Pancreas (tissue), 10 donors: ENCODE results near the gene SMAD3. TPM values are rescaled to one million over a fixed set of nuclear protein-coding genes. Genes with fewer than 3 reads are reported as not detected.

Experiments
- ATAC-seq, 4 donors: fragments of 200-7000 bp; cut with Tn5 transposase; one replicate each; pipeline versions ENCODE4 v1.8.0 to v1.9.1; 2020; ENCODE audit warnings: mild to moderate bottlenecking in 4 of 4, moderate library complexity in 4 of 4
- DNase-seq, 6 donors: peaks; one replicate each; pipeline ENCODE4 v3.0.0-alpha.2; 2020
- FAIRE-seq: peaks from 2 replicates; lab custom pipeline; 2012; peaks lifted over from hg19 to GRCh38; lab: Jason Lieb, UNC
- H3K27ac ChIP-seq, 4 donors: fragments of 200-600 bp; sonication (generic); 1 replicate in 3 of 4; 2 replicates in 1 of 4; pipeline versions ENCODE4 v1.5.0 to v1.8.0; 2020
- H3K27me3 ChIP-seq, 4 donors: fragments of 200-600 bp; one replicate each; pipeline ENCODE4 v1.8.0; 2021
- H3K36me3 ChIP-seq, 3 donors: fragments of 200-600 bp; sonication (generic) in 1 of 3; one replicate each; pipeline versions ENCODE4 v1.5.0 to v1.8.0; 2020 to 2021
- H3K4me1 ChIP-seq, 3 donors: fragments of 200-600 bp; one replicate each; pipeline ENCODE4 v1.8.0; 2021
- H3K4me3 ChIP-seq, 4 donors: fragments of 200-600 bp; sonication (generic) in 2 of 4; one replicate each; pipeline versions ENCODE4 v1.5.0 to v1.8.0; 2020 to 2021
- H3K9me3 ChIP-seq, 4 donors: fragments of 200-600 bp; one replicate each; pipeline ENCODE4 v1.8.0; 2021
- WGBS, 2 donors: extraction: QIAGEN DNeasy Blood & Tissue Kit; methylation state at CpG; one replicate each; pipeline ENCODE4 v1.1.7; 2013; 5-methylcytosine and 5-hydroxymethylcytosine counted together
- intact Hi-C, 3 donors: fragments of 100-400 bp; cut with DNase I; formaldehyde crosslinking; loops; one replicate each; pipeline versions ENCODE4 v1.11.1 to v1.14.2; 2022
- polyA plus RNA-seq, 2 donors: library from polyadenylated mRNA; stranded (reverse); fragments of 200-250 nt; gene quantifications; one replicate each; pipeline ENCODE4 v1.2.3, GENCODE V29; 2013
- total RNA-seq, 6 donors: library from RNA; stranded (reverse); fragmentation: NEBNext Ultra II Directional in 4 of 6; extraction: Animal tissue kit (Norgen Biotek cat#: 25700) in 4 of 6; gene quantifications; one replicate each; pipeline versions ENCODE4 v1.2.1 to v1.2.4, GENCODE V29; 2021 to 2023
- TF ChIP-seq, protein P1 (sequence below), 4 donors: fragments of 200-600 bp; sonication (generic) in 3 of 4; IDR thresholded peaks; one replicate each; pipeline versions ENCODE4 v1.5.0 to v1.8.0; 2021; ENCODE audit warnings: antibody characterized with exemption in 4 of 4
- donor health status: healthy with polysubstance abuse.
- donor health status: DM: no; HTN: no; CAD: no; lungs with moderate emphysema.
- donor health status: DM: no; HTN: no; CAD: no.
- donor health status: control.
- donor health status: control.
- donor health status: Bipolar disorder and iron deficiency.
- donor health status: DM: yes; HTN: yes; CAD: no.
- donor health status: DM: no; HTN: no; CAD: no.
- donor health status: DM: no; HTN: no; CAD: no.
- donor health status: DM: yes; HTN: yes; CAD: no.

Gene SMAD3
- total and polyA plus RNA-seq, 8 donors = 7.9 to 42.5 (median 21.4) TPM

DNA sequence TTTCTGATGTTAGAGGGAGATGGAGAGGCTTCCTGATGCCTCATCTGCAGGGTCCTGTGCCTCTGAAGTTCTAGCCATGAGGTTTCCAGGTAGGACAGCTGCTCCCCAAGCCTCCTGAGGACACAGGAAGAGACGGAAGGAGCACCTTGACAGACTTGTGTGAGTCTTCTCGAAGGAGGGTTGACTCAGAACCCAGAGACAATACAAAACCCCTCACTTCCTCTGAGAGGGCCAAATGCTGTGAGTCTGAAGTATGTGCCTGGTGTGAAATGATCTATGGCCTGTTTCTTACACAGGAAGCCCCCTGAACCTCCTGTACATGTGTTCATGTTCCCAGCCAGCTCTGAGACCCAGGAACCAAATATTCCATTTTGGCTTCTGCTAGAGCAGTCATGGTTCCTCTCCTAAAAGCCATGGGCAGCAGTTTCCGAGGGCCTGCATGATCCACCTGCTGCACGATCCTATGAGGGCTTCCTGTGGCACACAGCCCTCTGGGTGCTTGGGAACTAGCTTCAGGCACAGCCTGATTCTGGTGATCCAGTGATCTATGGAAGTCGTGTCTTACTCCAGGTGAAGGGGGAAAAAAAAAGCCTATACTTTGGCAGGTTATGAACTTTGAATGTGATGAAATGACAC lies 126.9 kb downstream of the SMAD3 start:
- intact Hi-C loops = no loop called here
- TF ChIP-seq, protein P1, sequence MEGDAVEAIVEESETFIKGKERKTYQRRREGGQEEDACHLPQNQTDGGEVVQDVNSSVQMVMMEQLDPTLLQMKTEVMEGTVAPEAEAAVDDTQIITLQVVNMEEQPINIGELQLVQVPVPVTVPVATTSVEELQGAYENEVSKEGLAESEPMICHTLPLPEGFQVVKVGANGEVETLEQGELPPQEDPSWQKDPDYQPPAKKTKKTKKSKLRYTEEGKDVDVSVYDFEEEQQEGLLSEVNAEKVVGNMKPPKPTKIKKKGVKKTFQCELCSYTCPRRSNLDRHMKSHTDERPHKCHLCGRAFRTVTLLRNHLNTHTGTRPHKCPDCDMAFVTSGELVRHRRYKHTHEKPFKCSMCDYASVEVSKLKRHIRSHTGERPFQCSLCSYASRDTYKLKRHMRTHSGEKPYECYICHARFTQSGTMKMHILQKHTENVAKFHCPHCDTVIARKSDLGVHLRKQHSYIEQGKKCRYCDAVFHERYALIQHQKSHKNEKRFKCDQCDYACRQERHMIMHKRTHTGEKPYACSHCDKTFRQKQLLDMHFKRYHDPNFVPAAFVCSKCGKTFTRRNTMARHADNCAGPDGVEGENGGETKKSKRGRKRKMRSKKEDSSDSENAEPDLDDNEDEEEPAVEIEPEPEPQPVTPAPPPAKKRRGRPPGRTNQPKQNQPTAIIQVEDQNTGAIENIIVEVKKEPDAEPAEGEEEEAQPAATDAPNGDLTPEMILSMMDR (IDR thresholded peaks at IDR 0.05) = no peak
- Histone ChIP-seq H3K4me1 (no peaks in the 10 kb centered on the region), H3K4me3 (no peak overlapping the region), H3K9me3 (no peaks in the 10 kb centered on the region), H3K27ac (no peak overlapping the region), H3K36me3 (peaks cover 0 to 37% (median 8%) of the 10 kb centered on the region in 3 donors), H3K27me3 (no peaks in the 10 kb centered on the region)
- ATAC-seq (no peak), DNase-seq (no peak), FAIRE-seq (no peak)
- WGBS, 2 donors = 91 to 92% methylated on average over 5 of the region's 5 CpGs

DNA sequence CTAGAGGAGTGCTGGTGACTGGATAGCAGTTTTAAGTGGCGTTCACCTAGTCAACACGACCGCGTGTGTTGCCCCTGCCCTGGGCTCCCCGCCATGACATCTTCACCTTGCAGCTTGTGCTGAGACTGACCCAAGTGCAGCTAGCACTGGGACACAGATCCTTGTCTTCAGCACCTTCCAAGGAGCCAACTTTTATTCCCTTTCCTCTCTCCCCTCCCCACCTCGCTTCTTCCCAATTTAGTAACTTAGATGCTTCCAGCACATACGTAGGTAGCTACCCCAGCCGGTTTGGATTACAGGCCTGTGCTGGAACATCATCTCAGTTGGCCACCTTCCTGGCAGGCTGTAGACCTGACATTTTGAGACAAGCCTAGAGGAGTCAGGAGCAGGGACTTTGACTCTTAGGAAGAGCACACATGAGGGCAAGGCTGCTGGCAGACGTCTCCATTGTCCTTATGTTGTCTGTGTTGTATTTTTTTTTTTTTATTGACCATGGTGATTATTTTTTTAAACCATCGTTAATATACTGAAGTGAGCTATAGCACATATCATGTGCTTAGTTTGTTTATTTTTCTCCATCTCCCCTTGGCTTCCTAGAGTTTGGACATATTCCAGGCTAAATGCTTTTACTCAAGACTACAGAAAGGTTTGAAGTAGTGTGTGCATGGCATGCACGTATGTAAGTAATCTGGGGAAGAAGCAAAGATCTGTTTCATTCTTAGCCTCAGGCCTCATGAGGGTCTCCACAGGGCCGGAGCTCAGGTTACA lies 128.0 kb downstream of the SMAD3 start:
- ATAC-seq (no peak), FAIRE-seq (no peak), DNase-seq (no peak)
- WGBS, 2 donors = 75% methylated on average over 12 of the region's 12 CpGs
- no peaks in the 10 kb centered on the region for H3K27me3 ChIP-seq
- H3K27ac ChIP-seq = no peak overlapping the region
- intact Hi-C loops = no loop called here
- no peak overlapping the region for H3K4me3 ChIP-seq
- TF ChIP-seq, protein P1 (IDR thresholded peaks at IDR 0.05) = no peak
- peaks cover 0 to 26% (median 3%) of the 10 kb centered on the region in 3 donors for H3K36me3 ChIP-seq
- H3K9me3 ChIP-seq = no peaks in the 10 kb centered on the region
- no peaks in the 10 kb centered on the region for H3K4me1 ChIP-seq

DNA sequence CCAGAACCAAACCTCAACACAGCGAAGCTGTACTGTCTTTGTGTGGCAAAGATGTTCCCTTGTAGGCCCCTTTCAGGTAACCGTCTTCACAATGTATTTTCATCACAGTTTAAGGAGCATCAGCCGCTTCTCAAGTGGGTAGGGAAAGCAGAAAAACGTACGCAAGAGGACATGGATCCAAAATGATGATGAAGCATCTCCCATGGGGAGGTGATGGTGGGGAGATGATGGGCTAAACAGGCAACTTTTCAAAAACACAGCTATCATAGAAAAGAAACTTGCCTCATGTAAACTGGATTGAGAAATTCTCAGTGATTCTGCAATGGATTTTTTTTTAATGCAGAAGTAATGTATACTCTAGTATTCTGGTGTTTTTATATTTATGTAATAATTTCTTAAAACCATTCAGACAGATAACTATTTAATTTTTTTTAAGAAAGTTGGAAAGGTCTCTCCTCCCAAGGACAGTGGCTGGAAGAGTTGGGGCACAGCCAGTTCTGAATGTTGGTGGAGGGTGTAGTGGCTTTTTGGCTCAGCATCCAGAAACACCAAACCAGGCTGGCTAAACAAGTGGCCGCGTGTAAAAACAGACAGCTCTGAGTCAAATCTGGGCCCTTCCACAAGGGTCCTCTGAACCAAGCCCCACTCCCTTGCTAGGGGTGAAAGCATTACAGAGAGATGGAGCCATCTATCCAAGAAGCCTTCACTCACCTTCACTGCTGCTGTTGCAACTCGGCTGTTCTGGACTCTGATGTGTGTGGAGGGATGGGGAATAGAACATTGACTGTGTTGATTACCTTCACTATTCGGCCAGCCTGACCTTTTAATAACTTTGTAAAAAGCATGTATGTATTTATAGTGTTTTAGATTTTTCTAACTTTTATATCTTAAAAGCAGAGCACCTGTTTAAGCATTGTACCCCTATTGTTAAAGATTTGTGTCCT lies 129.0 kb downstream of the SMAD3 start:
- no peak for DNase-seq
- H3K4me1 ChIP-seq = no peaks in the 10 kb centered on the region
- no peak for FAIRE-seq
- H3K9me3 ChIP-seq = no peaks in the 10 kb centered on the region
- ATAC-seq = no peak
- intact Hi-C loops = no loop called here
- TF ChIP-seq, protein P1 (IDR thresholded peaks at IDR 0.05) = no peak
- no peak overlapping the region for H3K27ac ChIP-seq
- H3K36me3 ChIP-seq = peaks cover 0 to 16% (median 0%) of the 10 kb centered on the region in 3 donors
- no peaks in the 10 kb centered on the region for H3K27me3 ChIP-seq
- H3K4me3 ChIP-seq = no peak overlapping the region
- WGBS, 2 donors = 71 to 84% methylated on average over 9 of the region's 9 CpGs

DNA sequence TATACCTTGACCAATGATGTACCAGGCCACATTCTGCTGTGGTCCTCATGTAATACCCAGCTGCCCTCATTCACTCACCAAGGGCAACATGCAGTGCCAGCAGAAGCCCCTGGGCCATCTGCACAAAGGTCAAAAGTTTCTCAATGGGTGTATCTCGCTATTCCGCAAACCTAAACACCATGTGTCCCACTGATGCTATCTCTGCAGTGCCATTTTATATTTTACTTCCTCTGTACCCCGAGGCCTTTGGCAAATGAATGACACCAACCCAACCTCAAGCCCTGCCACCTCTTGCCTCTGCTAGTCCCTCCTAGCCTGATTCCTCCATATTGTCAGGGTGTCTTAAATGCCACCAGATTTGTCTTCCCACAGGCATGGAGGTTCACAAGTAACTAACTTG lies 129.9 kb downstream of the SMAD3 start:
- TF ChIP-seq, protein P1 (IDR thresholded peaks at IDR 0.05) = no peak
- FAIRE-seq = no peak
- peaks cover 0 to 10% (median 0%) of the 10 kb centered on the region in 3 donors for H3K36me3 ChIP-seq
- WGBS, 2 donors = 92 to 97% methylated on average over 3 of the region's 3 CpGs
- no peak overlapping the region for H3K4me3 ChIP-seq
- peaks cover 0 to 6% (median 3%) of the 10 kb centered on the region in 3 donors for H3K4me1 ChIP-seq
- no peak for DNase-seq
- H3K9me3 ChIP-seq = no peaks in the 10 kb centered on the region
- no peak overlapping the region for H3K27ac ChIP-seq
- intact Hi-C loops = no loop called here
- no peak for ATAC-seq
- H3K27me3 ChIP-seq = no peaks in the 10 kb centered on the region
